Activated CD8-positive, alpha-beta memory T cell treated with anti-CD3 and anti-CD28 coated beads, Interleukin-2, amount 10 ng/mL, durations not matched to agents 7 days and 5 days (primary cell): Measurements from ENCODE around the gene ABCC9. TPM values are rescaled to one million over a fixed set of nuclear protein-coding genes. Genes with fewer than 3 reads are reported as not detected.

Source experiments
- ATAC-seq: fragments of 150-1000 bp; cut with Tn5 transposase; one replicate; pipeline ENCODE4 v1.10.0; 2021; ENCODE audit warnings: moderate library complexity
- CTCF ChIA-PET: fragments of 350-600 bp; sonication (Branson Sonifier 250); formaldehyde crosslinking; loops from one replicate; lab custom pipeline; 2021; ENCODE audit warnings: antibody characterized with exemption; lab: Charles Lee
- DNase-seq: peaks from one replicate; pipeline ENCODE4 v3.0.0-alpha.2; 2020
- H3K27ac Mint-ChIP-seq: one replicate; pipeline ENCODE4 v1.8.0; 2021; ENCODE audit warnings: mild to moderate bottlenecking, mixed read lengths
- H3K27me3 Mint-ChIP-seq: one replicate; pipeline ENCODE4 v1.8.0; 2021; ENCODE audit warnings: mixed read lengths
- H3K36me3 Mint-ChIP-seq: one replicate; pipeline ENCODE4 v1.8.0; 2021; ENCODE audit warnings: mild to moderate bottlenecking, mixed read lengths
- H3K4me1 Mint-ChIP-seq: one replicate; pipeline ENCODE4 v1.8.0; 2021; ENCODE audit warnings: mixed read lengths
- H3K4me3 Mint-ChIP-seq: one replicate; pipeline ENCODE4 v1.8.0; 2021; ENCODE audit warnings: mild to moderate bottlenecking, moderate library complexity, mixed read lengths
- H3K9me3 Mint-ChIP-seq: one replicate; pipeline ENCODE4 v1.8.0; 2022; ENCODE audit warnings: low read depth, mixed read lengths
- total RNA-seq, 2 experiments: library from RNA; stranded (reverse); gene quantifications; one replicate each; pipeline ENCODE4 v1.2.3, GENCODE V29; 2021

ABCC9 gene
- under 1 TPM in 1 of 2 experiments, not detected in 1; 0.07 TPM for total RNA-seq

- peak; percentile 33 for ATAC-seq
- no peaks in the 10 kb centered on the region for H3K9me3 Mint-ChIP-seq
- peaks cover 17% of the 10 kb centered on the region for H3K4me1 Mint-ChIP-seq
- DNase-seq: no peak
- H3K27ac Mint-ChIP-seq: no peak within 1 kb of the TSS
- CTCF ChIA-PET: interaction anchor here (0.8 kb wide), 1 partner anchor 49 kb away, joined by 3 read pairs; no protein-coding TSS in a partner anchor
- H3K4me3 Mint-ChIP-seq: peak within 1 kb of the TSS; percentile 48
- peaks cover 65% of the 10 kb centered on the region for H3K27me3 Mint-ChIP-seq
- H3K36me3 Mint-ChIP-seq: no peaks in the 10 kb centered on the region
Measured at GRCh38 chr12:21940549-21941505, at the start of gene ABCC9. ABCC9 (minus strand) TSS chr12:21941426; CDS start chr12:21936674, 4,752 bp downstream.

DNA sequence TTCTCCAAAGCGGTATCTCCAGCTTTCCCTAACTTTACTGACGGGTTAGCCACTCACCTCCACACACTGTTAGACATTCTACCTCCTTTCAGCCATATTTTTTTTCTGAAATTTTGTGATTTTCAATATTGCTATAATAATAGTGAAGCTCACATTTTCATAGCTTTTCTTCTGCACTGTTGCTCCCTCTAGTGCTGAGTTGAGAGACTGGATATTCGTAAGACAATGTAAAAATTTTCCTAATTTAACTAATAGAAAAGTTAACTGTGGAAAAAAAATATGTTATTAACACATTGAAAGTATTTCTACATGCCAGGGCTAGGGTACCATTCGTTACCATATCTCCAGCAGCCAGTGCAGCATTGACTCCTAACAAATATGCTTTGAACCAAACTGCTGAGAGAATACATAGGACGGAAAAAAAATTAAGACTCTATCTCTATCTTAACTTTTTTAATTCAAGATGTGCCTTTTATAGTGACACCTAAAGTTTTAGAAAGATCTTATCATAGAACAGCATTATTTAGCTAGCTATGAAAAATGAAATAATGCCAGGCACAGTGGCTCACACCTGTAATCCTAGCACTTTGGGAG lies 48.7 kb upstream of the ABCC9 start:
- Mint-ChIP-seq H3K4me3 (no peak overlapping the region), H3K27ac (no peak overlapping the region), H3K27me3 (peaks cover 16% of the 10 kb centered on the region), H3K9me3 (no peaks in the 10 kb centered on the region), H3K36me3 (peaks cover 2% of the 10 kb centered on the region), H3K4me1 (peaks cover 9% of the 10 kb centered on the region)
- ATAC-seq: no peak
- DNase-seq: no peak
- CTCF ChIA-PET: interaction anchor here (0.5 to 2.1 kb wide), 7 partner anchors 21 to 293 kb away, joined by 3 to 10 read pairs (median 3); partner anchors contain the start of gene CMAS

- DNase-seq (no peak), ATAC-seq (no peak)
- peaks cover 16% of the 10 kb centered on the region for H3K27me3 Mint-ChIP-seq
- H3K36me3 Mint-ChIP-seq: peaks cover 2% of the 10 kb centered on the region
- no peaks in the 10 kb centered on the region for H3K9me3 Mint-ChIP-seq
- CTCF ChIA-PET: interaction anchor here (2.0 to 2.1 kb wide), 2 partner anchors 58 to 289 kb away, joined by 5 to 10 read pairs; partner anchors contain the start of gene CMAS
- no peak overlapping the region for H3K4me3 Mint-ChIP-seq
- peaks cover 9% of the 10 kb centered on the region for H3K4me1 Mint-ChIP-seq
- no peak overlapping the region for H3K27ac Mint-ChIP-seq
Measured at GRCh38 chr12:21988619-21989018, 47.4 kb upstream of the ABCC9 start.

GRCh38 chr12:21987755-21988154 lies 46.5 kb upstream of the ABCC9 start:
- H3K27ac Mint-ChIP-seq: no peak overlapping the region
- no peak for ATAC-seq
- H3K4me3 Mint-ChIP-seq: no peak overlapping the region
- CTCF ChIA-PET: no interaction called here
- no peaks in the 10 kb centered on the region for H3K9me3 Mint-ChIP-seq
- no peak for DNase-seq
- H3K36me3 Mint-ChIP-seq: no peaks in the 10 kb centered on the region
- H3K4me1 Mint-ChIP-seq: peaks cover 3% of the 10 kb centered on the region
- peaks cover 16% of the 10 kb centered on the region for H3K27me3 Mint-ChIP-seq

- no peaks in the 10 kb centered on the region for H3K9me3 Mint-ChIP-seq
- ATAC-seq: no peak
- no peaks in the 10 kb centered on the region for H3K36me3 Mint-ChIP-seq
- no peak overlapping the region for H3K4me3 Mint-ChIP-seq
- H3K27ac Mint-ChIP-seq: no peak overlapping the region
- CTCF ChIA-PET: no interaction called here
- no peak for DNase-seq
- peaks cover 24% of the 10 kb centered on the region for H3K27me3 Mint-ChIP-seq
- no peaks in the 10 kb centered on the region for H3K4me1 Mint-ChIP-seq
Measured at GRCh38 chr12:21985155-21985554, 43.9 kb upstream of the ABCC9 start.

GRCh38 chr12:21984375-21984774 lies 43.1 kb upstream of the ABCC9 start:
- CTCF ChIA-PET: no interaction called here
- H3K4me1 Mint-ChIP-seq: peaks cover under 1% of the 10 kb centered on the region
- no peak overlapping the region for H3K27ac Mint-ChIP-seq
- no peak overlapping the region for H3K4me3 Mint-ChIP-seq
- DNase-seq (no peak), ATAC-seq (no peak)
- H3K36me3 Mint-ChIP-seq: no peaks in the 10 kb centered on the region
- peaks cover 26% of the 10 kb centered on the region for H3K27me3 Mint-ChIP-seq
- H3K9me3 Mint-ChIP-seq: no peaks in the 10 kb centered on the region

DNA sequence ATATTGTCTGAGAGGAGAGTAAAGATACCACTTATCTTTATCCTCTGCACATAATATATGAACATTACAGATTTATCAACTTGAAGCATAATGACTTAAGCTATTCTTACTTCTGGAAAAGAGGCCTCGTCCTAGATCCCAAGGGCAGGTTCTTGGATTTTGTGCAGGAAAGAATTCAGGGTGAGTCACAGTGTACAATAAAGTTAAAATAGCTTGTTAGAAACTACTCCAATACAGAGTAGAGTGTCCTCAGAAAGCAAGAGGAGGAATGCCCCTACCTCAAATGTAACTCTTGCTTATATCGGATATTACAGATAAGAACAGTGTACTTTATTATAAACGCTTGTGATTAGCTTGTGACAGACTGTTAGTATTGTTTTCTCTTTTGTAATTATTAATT lies 41.9 kb upstream of the ABCC9 start:
- H3K4me3 Mint-ChIP-seq: no peak overlapping the region
- H3K4me1 Mint-ChIP-seq: peaks cover 1% of the 10 kb centered on the region
- H3K36me3 Mint-ChIP-seq: no peaks in the 10 kb centered on the region
- H3K27me3 Mint-ChIP-seq: peaks cover 26% of the 10 kb centered on the region
- ATAC-seq (no peak), DNase-seq (no peak)
- CTCF ChIA-PET: no interaction called here
- H3K9me3 Mint-ChIP-seq: no peaks in the 10 kb centered on the region
- no peak overlapping the region for H3K27ac Mint-ChIP-seq

DNA sequence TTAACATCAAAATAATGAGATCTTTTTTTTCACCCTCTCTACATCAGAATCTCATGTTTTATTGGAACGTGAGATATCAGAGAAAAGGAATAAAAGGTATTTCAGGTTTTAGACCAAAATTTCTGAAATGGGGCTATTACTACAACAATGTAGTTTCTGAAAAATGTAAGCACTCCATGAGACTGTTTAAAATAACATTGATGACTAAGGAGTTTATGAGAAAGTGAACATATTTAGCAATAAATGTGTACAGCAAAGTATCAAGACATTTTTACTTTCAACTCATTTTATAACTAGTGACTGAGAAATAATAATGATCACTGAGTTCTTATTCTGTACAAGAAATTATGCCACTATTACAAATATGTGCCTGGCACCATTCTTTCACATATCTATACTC lies 39.3 kb upstream of the ABCC9 start:
- H3K9me3 Mint-ChIP-seq: no peaks in the 10 kb centered on the region
- no peak for DNase-seq
- H3K4me1 Mint-ChIP-seq: peaks cover 1% of the 10 kb centered on the region
- CTCF ChIA-PET: no interaction called here
- H3K36me3 Mint-ChIP-seq: no peaks in the 10 kb centered on the region
- H3K27me3 Mint-ChIP-seq: peaks cover 13% of the 10 kb centered on the region
- ATAC-seq: no peak
- no peak overlapping the region for H3K4me3 Mint-ChIP-seq
- no peak overlapping the region for H3K27ac Mint-ChIP-seq

- no peaks in the 10 kb centered on the region for H3K9me3 Mint-ChIP-seq
- CTCF ChIA-PET: no interaction called here
- H3K27ac Mint-ChIP-seq: no peak overlapping the region
- DNase-seq (no peak), ATAC-seq (no peak)
- no peak overlapping the region for H3K4me3 Mint-ChIP-seq
- peaks cover 11% of the 10 kb centered on the region for H3K27me3 Mint-ChIP-seq
- no peaks in the 10 kb centered on the region for H3K36me3 Mint-ChIP-seq
- H3K4me1 Mint-ChIP-seq: peaks cover 1% of the 10 kb centered on the region
Measured at GRCh38 chr12:21975293-21975692, 34.1 kb upstream of the ABCC9 start.

- H3K36me3 Mint-ChIP-seq: no peaks in the 10 kb centered on the region
- CTCF ChIA-PET: no interaction called here
- H3K27me3 Mint-ChIP-seq: peaks cover 5% of the 10 kb centered on the region
Measured at GRCh38 chr12:21973221-21973620, 32.0 kb upstream of the ABCC9 start.

GRCh38 chr12:21972055-21972454 lies 30.8 kb upstream of the ABCC9 start:
- Mint-ChIP-seq H3K27me3 (peaks cover 5% of the 10 kb centered on the region), H3K9me3 (peaks cover 2% of the 10 kb centered on the region), H3K4me1 (no peaks in the 10 kb centered on the region), H3K4me3 (no peak overlapping the region), H3K27ac (no peak overlapping the region), H3K36me3 (no peaks in the 10 kb centered on the region)
- DNase-seq: no peak
- CTCF ChIA-PET: no interaction called here
- ATAC-seq: no peak

More at GRCh38 chr12:21973221-21973620, 32.0 kb upstream of the ABCC9 start:
- Mint-ChIP-seq H3K27ac (no peak overlapping the region), H3K4me1 (no peaks in the 10 kb centered on the region), H3K4me3 (no peak overlapping the region), H3K9me3 (peaks cover 2% of the 10 kb centered on the region)
- DNase-seq: no peak
- no peak for ATAC-seq

GRCh38 chr12:21971344-21971743 lies 30.1 kb upstream of the ABCC9 start:
- Mint-ChIP-seq H3K27ac (no peak overlapping the region), H3K9me3 (peaks cover 2% of the 10 kb centered on the region), H3K36me3 (no peaks in the 10 kb centered on the region), H3K4me3 (no peak overlapping the region), H3K4me1 (no peaks in the 10 kb centered on the region), H3K27me3 (peaks cover 5% of the 10 kb centered on the region)
- DNase-seq: no peak
- ATAC-seq: no peak
- CTCF ChIA-PET: no interaction called here

- Mint-ChIP-seq H3K27me3 (peaks cover 7% of the 10 kb centered on the region), H3K9me3 (no peaks in the 10 kb centered on the region), H3K27ac (no peak overlapping the region), H3K4me1 (no peaks in the 10 kb centered on the region), H3K4me3 (no peak overlapping the region), H3K36me3 (no peaks in the 10 kb centered on the region)
- ATAC-seq: no peak
- CTCF ChIA-PET: no interaction called here
- DNase-seq: no peak
Measured at GRCh38 chr12:21962821-21963220, 21.6 kb upstream of the ABCC9 start.
